Ramos (cell line): Measurements from ENCODE around the gene LMF2.

Source experiments
- in situ Hi-C: fragments of 300-500 bp; cut with MboI; formaldehyde crosslinking; loops from one replicate; pipeline ENCODE4 v1.14.3; 2022; ENCODE audit warnings: low sequenced_read_pairs; ENCODE audit not compliant: unreplicated experiment

LMF2 gene

DNA sequence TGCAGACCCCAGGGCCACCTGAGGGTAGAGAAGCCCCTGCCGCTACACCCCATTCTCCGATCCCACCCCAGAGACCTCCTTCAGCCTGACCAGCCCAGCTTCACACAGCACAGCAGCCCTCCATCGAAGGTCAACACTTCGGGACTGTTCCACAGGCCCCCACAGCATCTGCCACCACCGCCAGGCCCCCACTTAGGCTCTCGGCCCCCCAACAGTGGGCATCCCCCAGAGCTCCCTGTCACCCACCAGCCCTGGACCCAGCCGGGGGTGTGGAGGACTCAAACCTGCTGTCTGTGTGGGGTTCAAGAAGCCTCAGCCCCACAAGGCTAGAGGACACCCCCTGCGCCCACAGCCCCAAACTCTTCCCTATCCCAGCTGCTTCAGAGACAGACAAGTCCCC lies 38.9 kb downstream of the LMF2 start:
- in situ Hi-C loops, result no loop called here

- in situ Hi-C loops, result no loop called here
These were observed 39.6 kb downstream of the LMF2 start for GRCh38 chr22:50467773-50468440.

GRCh38 chr22:50467341-50467740 lies 40.2 kb downstream of the LMF2 start:
- in situ Hi-C loops, result no loop called here

DNA sequence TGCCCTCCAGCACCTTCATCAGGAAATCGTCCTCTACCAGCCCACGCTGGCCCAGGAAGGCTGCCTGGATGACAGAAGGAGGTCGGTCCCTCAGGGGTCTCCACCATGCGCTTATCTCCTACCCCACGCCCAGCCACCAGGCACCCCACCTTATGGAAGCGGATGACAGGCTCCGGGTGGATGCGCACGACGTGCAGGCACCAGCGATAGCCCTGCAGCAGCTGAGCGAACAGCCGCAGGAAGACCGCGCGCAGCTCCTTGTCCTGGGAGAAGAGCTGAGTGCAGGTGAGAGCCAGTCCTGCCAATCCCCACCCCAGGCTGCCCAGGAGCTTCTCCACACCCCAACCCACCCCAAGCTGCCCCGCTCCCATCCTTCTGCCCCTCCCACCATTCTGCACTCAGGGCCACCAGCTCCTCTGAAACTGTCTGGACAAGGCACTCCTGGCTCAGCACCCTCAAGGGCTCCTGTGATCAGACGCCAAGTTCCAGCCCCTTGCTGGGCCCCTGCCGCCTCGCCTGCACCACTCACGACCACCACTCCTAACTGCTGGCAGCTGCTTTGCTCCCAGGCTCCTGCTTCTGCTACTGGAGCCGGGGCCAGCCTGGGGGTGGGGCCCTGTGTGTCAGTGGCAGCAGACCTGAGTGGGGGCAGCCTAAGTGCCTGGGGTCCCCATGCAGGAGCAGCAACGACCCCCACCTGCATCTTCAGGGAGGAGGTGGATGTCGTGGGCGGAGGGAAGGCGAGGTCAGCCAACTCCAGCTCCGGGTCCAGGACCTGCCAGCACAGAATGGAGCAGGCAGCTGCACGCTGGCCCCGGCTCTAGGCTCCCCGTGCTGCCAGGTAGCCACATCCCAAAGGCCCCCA lies 42.2 kb downstream of the LMF2 start:
- in situ Hi-C loops, result no loop called here

GRCh38 chr22:50464451-50464850 lies 43.1 kb downstream of the LMF2 start:
- in situ Hi-C loops, result no loop called here

DNA sequence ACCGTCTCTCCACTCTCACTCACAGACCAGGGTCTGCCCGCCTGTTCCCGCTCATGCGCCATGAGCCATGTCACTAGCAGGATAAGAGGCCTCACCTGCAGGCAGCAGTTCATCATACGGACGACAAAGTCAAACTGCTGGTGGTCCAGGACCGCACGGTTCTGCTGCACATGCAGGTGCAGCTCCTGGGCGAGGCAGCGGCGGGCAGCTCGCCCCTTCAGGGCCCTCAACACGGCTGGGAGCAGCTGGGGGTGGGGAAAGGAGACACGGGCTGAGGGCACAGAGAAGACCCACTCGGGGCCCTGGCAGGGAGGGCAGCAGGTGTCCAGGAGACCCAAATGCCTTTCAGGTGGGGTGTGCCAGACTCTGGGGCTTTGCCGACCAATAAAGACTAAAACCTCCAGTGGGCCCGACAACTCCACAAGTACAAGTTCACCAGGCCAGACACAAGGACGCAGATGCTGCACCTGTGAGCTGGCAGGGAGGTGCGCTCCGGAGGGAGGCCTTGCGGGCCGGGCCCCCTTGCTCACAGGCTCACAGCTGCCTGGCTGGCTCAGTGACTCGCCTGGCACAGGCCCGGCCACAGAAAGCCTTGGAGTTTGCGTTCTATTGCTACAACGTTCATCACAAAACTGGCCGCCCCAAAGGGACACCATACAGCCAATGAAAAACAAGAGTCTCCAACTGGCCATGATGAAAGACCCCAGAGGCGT lies 44.2 kb downstream of the LMF2 start:
- in situ Hi-C loops, result no loop called here

DNA sequence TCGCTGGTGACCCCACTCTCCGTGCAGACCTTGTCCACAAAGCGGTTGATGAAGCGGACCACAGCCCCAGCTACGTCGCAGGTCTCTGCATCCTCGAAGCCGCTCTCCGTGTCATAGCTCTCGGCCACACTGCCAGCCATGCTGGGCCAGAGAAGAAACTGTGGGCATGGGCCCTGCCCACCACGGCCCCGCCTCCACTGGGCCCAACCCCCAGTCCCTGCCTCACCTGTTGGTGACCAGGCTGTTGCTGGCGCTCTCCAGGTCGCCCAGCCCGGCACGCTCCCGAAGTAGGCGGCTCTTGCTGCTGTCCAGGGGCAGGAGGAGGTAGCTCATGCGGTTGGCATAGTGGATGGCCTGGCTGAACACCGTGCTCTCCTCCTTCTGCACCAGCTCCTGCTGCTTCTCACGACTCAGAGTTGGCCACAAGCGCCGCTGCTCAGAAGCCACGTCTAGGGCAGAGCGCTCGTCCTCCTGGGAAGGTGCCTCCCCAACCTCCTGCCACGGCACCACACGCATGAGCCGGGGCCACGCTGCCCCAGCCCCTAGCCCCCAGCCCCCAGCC lies 45.4 kb downstream of the LMF2 start:
- in situ Hi-C loops, result no loop called here

GRCh38 chr22:50461536-50461935 lies 46.0 kb downstream of the LMF2 start:
- in situ Hi-C loops, result no loop called here

DNA sequence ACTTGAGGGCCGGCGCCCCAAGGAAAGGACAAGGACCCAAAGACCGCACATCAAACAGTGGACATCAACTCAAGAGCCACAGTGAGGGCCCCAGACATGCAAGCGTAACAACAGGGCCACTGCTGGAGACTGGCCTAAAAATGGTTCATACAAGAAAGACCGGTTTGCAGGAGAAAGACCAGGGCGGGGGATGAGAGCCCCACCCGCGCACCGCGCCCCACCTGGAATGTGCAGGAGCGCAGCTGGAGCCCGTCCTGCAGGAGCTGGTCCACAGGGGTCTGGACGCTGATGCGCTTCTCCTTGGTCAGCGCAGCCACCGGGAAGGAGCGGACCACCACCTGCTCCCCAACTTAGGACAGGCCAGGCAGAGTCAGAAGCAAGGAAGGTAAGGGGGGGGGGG lies 46.6 kb downstream of the LMF2 start:
- in situ Hi-C loops, result no loop called here

DNA sequence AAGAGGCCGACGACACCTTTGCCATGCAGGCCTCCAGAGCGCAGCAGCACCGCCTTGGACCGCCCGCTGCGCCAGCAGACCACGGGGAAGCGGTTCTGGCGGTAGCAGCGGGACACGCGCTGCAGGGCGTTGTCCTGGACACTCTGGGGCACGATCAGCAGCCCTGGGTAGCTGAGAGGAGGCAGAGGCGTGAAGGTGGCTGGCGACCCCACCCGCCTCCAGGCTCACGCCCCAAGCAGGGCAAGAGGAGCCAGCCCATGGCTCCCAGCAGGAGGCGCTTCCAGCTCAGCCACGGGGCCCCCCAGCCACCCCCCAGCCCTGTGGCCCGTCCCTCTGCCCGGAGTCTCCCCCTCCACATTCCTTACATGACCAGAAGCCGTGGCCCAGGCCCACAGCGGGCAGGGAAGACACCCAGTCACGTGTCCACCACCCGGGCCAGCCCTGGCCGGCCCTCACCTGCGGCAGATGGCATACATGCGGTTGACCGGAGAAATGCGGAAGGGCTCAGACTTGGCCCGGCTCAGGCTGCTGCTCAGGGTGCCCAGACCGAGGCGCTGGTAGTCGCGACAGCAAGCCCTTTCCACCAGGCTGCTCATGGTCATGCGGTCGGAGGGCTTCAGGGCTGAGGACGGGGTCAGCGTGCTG lies 47.9 kb downstream of the LMF2 start:
- in situ Hi-C loops, result no loop called here

- in situ Hi-C loops, result no loop called here
These were observed 48.5 kb downstream of the LMF2 start for GRCh38 chr22:50459016-50459415.

DNA sequence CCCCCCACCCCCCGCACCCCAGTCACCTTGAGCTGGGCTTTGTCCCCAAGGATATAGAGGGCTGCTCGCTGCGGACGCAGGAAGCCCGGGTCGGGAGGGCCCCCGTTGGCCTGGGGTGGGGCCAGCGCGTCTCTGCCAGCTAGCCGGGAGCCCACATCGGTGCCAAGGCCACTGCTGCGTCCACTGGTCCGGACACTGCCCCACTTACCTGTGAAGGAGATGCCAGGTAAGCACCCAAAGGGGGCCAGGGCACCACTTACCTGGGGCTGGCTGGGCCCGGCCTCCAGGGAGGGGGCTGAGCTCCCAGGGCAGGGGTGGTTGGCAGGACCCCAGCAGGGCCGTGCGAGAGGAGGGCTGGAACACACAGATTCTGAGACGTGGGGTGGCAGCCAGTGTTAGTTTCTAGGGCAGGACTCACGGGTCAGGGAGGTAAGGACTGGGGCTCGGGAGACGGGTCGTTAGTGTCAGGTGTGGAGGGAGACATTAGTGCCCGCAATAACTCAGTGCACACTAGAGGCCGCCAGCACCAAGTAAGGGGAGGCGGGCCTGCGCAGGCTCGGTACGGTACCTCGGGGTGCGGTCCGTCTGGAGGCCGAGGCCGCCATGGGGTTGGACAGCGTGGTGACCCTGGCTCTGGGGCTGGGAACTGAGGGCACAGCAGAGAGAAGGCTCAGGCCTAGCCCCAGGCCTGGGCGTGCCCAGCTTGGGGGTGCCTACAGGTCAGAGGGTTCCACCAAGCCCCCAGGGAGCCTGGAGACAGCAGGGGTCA lies 50.9 kb downstream of the LMF2 start:
- in situ Hi-C loops, result no loop called here

DNA sequence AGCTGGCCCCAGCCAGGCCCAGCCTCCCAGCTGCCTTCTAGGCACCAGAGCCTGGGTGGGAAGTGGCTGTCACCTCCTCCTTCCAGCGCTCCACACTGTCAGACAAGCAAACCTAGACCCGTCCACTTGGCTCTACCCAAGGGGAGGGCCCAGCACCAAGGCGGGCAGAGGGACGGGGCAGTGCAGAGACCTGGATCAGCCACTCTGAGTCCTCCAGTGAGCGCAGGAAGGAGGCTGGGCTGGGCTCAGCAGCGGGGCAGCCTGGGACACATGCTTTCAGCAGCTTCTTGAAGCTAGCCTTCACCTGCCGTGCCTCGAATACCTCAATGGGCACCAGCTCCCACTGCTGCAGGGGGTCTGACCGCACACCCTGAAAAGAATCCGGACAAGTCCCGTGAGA lies 51.5 kb downstream of the LMF2 start:
- in situ Hi-C loops, result no loop called here

DNA sequence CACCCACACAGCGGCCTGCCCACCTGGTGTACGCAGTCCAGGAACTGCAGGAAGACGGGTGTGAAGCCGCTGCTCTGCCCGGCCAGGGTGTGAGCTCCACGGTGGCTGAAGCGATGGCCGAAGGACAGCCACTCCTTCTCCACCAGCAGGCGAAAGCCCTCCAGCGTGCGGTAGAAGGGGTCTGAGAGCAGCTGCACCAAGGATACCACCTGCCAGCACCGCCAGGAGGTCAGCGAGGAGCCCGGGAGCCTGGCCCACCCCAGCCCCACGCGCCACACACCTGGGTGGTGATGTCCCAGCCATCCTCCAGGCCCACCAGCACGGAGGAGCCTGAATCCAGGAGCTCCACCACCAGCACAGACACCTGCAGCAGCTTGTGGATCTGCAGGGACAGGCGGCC lies 52.3 kb downstream of the LMF2 start:
- in situ Hi-C loops, result no loop called here

DNA sequence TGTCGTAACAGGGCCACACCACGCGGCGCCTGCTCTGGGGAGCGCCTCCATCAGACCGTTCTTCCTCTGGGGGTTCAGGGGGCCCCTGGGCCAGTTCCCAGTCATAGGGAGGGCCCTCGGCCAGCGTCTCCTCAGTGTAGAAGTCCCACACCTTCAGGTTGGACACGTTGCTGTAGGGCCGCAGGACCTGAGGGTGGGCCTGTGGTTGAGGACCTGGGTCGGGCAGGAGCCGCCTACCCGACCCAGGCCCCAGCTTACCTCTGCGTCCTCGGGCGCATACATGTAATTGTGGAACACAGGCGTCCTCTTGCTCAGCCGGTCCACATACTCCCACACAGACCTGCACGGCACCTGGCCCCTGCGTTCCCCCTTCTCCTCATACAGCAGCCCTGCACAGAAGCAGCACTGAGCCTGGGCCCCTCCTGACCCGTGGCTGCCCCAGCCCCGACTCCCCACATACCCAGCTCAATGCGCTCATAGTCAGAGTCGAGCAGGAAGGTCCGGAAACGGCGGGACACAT lies 52.9 kb downstream of the LMF2 start:
- in situ Hi-C loops, result no loop called here
